Kidney capillary endothelial cell (primary cell): ENCODE measurements around the gene HMG20B.
"Not testable (repeated sequence)": the region's sequence is repeated elsewhere in the genome, so short reads cannot be mapped to it uniquely, and the experiment has no call there.

Experiments used
- DNase-seq: peaks from one replicate; pipeline ENCODE4 v3.0.0-alpha.2; 2018; ENCODE audit warnings: low spot score

Gene HMG20B

DNA sequence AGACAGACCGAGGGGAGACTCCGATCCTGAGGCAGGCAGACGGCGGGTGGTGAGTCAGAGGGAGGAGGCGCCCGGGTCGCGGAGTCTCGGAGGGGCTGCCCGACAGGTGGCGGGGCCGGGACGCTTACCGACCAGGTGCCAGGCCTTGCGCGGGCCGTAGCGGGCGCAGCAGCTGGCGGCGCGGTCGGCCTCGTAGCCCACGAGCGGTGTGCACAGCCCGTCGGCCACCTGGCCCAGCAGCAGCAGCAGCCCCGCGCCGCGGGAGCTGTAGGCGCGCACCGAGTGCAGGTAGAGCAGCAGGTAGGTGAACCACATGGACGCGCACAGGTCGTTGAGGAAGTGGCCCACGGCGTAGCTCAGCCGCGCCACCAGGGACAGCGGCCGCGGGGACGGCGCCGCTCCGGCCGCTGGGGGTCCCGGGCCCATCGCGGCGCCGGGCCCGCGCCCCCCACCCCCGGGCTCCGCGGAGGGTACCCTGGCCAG lies 15.7 kb upstream of the HMG20B start:
- DNase-seq, result no peak

DNA sequence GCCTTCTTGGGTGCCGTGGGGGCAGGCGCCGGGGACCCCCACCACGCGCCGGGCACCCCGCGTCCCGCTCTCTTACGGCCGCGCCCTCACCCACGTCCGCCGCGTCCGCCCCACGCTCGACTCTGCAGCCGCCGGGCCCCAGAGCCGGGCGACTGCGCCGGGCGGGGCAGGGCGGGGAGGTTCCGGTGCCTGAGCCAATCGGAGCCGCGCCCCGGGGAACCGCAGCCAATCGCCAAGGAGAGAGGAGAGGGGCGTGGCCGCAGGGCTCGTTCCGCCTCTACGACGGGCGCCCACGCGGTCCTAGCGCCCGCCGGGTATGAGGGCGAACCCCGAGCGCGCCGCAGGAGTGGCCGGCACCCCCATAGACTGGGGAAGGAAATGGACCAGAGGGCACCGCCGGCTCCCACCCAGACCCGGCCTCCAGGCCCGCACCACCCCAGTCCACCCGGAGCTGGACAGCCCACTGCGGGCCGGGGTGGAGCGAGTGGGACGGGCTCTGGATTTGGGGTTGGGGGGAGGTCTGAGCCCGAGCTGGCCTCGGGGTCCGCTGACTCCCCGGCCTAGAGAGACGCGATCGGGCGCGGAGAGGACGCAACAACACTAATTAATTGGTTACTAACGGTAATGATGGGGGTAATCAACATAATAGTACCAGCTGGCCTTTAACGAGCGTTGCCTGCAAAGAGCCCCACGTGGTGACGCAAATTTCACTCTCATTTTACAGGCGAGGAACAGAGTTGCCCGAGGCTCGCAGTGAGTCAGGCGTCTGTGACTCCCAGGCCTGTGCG lies 15.1 kb upstream of the HMG20B start, which contains the start of gene MFSD12:
Gene MFSD12 (minus strand): TSS at position 126 of the 788 bp plus-strand sequence. CDS start 183 bp downstream, outside the sequence.
- DNase-seq, result peak; percentile 86

DNA sequence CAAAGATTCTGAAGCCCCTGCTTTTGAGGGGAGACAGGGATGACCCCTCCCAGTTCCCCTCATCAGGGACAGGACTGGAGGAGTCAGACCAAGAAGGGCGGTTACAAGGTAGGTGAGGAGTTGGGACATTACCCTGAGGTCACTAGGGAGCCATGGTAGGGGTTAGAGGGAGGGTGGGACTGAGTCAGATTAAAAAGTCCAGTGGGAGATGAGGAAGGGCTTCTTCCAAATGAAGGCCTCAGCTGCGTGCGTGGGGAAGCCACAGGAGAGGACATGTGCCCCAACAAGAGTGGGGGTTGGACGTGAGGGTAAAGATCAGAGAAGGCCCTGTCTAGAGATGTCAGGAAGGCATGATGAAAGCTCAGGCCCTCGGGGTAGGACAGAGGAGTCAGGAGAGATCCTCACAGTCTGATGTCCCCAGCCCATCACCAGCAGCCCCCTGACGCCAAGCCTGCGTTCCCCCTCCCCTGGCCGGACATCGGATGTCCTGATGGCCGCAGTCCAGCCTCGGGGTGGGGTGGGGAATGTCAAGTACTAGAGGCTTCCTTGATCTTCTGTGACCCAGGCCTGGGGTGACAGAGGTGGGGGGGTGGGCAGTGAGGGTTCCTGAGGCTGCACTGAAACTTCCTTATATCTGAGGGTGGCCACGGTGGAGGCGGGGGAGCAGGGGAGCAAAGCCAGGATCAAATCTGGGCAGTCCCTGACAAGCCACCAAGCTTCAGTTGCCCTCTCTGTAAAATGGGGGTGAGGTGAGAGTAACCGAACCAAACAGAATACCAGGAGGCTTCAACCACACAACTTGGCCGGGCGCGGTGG lies 8.8 kb upstream of the HMG20B start:
- DNase-seq, result no peak

DNA sequence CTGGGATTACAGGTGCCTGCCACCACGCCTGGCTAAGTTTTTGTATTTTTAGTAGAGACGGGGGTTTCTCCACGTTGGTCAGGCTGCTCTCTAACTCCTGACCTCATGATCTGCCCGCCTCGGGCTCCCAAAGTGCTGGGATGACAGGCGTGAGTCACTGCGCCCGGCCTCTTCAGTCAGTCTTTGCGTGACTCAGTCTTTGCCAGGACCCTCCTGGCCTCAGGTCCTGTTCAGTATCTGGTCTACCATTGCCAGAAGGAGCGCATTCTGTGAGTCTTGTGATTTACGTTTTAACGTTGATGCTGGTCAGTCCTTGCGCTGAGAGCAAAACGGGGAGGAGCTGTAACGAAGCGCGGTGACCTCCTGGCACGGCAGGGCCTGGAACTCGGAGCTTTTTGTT lies 7.6 kb upstream of the HMG20B start:
- DNase-seq, result no peak

DNA sequence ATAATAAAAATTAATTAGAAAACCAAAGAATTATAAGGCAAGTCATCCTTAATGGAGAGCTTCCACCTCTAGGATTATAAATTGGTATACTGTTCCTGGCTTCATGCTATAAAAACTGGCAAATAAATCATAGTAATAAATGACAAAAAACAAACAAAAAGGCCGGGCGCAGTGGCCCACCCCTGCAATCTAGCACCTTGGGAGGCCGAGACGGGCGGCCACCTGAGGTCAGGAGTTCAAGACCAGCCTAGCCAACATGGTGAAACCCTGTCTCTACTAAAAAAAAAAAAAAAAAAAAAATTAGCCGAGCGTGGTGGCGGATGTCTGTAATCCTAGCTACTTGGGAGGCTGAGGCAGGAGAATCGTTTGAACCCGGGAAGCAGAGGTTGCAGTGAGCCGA lies 2.7 kb upstream of the HMG20B start:
- not testable (repeated sequence) for DNase-seq

DNA sequence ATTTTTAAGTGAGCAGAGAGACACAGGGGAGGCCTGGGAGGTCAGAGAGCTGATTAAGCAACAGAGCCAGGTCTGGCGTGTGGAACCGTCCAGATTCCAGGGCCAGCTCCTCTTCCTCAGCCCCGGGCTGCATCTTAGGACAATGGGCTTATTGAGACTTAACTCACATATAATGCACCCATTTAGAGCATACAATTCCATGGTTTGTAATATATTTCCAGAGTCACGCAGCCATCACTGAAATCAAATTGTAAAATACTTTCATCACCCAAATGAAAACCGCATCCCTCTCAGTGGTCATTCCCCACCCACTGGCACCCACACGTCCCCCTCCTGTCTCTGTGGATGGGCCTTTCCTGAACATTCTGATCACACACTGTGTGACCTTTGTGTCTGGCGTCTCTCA lies 2.1 kb upstream of the HMG20B start:
- no peak for DNase-seq

DNA sequence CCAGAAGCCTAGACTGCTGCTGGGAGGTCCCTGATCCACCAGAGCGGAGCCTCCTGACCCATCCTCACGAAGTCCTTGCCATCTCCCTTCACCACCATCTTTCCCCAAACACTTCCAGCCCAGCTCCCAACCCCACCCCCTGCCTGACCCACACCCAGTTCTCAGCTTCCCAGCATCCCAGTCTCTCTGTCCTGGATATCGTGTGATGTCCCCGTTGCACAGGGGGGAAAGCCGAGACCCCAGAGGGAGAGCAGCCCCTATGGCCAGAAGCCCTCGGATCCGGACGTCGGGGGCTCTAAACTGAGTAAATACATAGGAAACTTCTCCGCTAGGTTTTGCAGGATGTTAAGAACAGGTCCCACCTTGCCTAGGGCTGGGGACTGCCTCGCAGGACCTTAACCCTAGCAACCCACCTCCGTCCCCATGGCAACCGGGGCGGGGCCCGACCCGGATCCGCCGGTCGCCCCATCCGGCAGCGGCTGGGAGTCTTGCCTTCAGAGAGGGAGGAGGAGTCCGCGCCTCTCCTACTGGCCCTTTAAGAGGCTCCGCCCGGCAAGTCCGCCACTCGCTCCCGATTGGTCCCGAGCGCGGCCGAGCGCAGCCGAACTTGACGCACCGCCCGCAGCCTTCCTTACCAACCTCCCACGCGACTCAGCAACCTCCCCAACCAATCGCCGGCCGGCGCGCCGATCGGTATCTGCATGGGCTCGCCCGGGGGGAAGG lies 451 bp upstream of the HMG20B start:
- DNase-seq, result peak; percentile 99

DNA sequence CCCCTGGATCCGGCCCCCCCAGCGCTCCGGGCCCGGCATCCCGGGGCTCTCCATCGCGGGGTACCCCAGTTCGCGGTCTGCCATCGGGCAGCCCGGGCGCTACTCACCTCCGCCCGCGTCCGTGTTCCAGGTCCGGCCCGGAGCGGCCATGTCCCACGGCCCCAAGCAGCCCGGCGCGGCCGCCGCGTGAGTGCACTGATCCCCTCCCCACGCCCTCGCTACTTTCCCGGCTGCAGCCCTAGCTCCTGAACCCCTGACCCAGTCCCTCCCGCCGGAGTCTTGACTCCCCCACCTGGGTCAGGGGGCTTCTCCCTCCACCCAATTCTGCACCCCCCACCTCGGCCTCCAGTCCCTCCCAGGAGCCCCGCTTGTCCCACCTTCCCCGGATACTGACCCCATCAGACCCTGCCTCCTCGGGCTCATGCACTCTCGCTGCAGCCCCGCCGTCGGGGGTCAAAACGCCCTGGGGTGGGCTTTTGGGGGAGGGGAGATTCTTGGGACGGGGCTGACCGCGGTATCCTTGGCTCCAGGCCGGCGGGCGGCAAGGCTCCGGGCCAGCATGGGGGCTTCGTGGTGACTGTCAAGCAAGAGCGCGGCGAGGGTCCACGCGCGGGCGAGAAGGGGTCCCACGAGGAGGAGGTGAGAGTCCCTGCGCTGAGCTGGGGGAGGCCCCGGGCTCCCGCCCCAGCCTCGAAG lies 566 bp downstream of the HMG20B start:
- no peak for DNase-seq

DNA sequence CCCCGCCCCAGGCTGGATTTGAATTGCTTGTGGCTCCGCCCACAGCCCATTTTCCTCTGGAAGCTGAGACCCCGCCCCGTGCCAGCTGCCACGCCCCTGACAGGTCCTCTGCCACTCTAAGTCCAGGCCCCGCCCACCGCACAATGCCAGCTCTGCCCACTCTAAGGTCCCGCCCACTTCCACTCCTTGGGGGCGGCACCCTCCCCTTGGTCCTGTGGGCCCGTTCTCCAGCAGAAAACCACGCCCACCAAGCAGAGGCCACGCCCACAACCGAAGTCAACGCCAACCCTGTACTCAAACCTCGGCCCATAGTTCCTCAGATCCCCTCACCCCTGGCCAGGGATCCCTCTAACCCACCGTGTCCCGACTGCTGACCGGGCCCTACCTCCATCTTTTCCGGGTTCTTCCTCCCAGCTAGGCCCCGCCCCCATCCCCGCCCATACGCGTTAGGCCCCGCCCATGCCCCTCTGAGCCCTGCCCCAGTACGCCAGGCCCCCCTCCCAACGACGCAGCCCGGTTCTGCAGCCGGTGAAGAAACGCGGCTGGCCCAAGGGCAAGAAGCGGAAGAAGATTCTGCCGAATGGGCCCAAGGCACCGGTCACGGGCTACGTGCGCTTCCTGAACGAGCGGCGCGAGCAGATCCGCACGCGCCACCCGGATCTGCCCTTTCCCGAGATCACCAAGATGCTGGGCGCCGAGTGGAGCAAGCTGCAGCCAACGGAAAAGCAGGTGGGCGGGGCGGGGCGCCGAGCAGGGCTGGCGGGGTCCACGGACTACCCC lies 1.3 kb downstream of the HMG20B start:
- DNase-seq, result peak; percentile 99

DNA sequence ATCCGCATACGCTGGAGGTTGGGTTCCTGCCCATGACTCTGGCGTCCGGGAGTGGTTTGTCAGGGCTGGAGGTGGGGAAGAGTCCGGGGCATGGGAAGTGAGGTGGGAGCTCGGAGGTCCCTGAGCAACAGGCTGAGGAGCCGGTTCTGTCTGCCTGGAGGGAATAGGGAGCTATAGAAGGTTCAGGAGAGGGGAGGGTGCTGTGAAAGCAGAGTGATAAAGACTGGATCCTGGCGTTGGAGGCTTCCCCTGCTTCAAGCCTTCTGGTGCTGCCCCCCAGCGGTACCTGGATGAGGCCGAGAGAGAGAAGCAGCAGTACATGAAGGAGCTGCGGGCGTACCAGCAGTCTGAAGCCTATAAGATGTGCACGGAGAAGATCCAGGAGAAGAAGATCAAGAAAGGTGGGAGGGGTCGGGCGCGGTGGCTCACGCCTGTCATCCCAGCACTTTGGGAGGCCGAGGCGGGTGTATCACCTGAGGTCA lies 2.6 kb downstream of the HMG20B start:
- no peak for DNase-seq

DNA sequence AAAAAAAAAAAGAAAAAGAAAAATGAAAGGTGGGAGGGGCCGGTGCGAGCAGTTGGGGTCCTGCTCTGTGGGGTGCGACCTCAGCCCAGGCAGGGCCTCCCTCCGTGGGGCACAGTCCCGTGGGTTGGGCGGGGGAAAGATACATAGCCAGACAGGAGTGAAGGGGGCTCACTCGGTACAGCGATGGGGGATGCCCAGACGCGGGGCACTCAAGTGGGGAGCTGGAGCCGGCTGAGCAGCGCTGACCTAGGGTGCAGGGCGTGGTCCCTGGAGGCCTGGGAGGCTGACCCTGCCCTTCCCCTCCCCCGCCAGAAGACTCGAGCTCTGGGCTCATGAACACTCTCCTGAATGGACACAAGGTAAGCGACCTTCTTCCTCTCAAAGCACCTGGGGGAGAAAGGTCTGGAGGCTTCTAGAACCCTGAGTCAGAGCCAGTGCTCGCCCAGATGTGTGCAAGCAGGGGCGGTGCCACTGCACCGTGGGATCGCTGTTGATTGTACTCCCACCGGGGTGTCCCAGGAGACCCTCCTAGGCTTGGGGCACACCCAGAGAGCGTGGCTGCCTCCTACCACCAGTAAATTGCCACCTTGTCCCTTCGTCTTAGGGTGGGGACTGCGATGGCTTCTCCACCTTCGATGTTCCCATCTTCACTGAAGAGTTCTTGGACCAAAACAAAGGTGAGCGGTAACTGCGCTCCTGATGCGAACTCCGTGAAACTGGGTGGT lies 3.4 kb downstream of the HMG20B start:
- no peak for DNase-seq

DNA sequence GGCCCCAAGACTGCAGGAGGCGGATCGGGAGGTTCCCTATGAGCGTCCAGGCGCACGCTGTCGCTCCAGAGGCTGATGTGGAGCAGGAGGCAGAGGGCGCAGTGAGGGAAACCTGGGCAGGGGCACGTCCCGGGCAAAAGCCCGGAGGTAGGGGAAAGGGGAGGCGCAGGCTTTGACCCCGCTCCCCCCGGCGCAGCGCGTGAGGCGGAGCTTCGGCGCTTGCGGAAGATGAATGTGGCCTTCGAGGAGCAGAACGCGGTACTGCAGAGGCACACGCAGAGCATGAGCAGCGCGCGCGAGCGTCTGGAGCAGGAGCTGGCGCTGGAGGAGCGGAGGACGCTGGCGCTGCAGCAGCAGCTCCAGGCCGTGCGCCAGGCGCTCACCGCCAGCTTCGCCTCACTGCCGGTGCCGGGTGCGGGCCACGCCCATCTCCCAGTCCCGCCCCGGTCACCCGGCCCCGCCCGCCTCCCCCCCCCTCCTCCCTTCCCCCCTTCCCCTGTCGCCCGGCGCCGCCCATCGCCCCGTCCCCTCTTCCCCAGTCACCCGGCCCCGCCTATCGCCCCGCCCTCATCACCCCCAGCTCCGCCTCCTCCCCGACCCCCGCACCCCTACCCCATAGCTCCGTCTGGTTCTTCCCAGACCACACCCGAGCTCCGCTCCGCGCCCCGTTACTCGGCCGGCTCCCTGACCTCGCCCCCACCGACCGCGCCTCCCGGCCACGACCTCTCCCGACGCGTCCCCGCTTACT lies 4.1 kb downstream of the HMG20B start:
- no peak for DNase-seq

DNA sequence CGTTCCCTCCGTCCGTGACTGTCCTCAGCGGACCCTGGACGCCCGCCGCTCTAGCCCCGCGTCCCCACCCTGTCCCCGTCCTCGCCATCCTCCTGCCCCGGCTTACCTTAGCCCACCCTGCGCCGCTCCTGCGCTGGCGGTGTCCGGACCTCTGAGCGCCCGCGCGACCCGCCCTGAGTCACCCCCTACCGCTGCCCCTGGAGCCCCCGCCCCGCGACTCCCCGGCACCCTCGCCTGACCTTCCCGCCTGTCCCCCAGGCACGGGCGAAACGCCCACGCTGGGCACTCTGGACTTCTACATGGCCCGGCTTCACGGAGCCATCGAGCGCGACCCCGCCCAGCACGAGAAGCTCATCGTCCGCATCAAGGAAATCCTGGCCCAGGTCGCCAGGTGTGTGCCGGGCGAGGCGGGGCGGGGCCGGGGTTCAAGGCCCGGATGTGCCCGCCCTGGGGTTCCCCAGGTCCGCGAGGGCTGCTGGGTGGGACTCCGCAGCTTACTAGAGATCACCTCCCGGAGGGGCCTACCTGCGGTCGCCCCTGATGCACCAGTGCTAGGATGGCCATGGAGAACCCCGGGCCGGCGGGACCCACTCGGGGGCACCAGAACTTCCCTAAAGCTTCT lies 5.1 kb downstream of the HMG20B start:
- DNase-seq, result no peak

DNA sequence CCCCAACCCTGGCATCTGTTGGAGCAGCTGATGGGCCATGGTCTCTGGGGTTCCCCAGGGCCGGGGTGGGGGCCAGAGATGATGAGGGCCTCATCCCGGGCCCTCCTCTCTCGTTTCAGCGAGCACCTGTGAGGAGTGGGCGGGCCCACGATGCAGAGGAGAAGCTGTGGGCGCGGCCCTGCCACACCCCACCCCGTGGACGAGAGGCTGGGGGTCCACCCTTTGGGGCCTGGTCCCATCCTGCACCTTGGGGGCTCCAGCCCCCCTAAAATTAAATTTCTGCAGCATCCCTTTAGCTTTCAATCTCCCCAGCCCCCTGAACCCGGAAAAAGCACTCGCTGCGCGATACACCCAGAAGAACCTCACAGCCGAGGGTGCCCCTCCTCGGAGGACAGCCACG lies 5.6 kb downstream of the HMG20B start:
- DNase-seq, result no peak

DNA sequence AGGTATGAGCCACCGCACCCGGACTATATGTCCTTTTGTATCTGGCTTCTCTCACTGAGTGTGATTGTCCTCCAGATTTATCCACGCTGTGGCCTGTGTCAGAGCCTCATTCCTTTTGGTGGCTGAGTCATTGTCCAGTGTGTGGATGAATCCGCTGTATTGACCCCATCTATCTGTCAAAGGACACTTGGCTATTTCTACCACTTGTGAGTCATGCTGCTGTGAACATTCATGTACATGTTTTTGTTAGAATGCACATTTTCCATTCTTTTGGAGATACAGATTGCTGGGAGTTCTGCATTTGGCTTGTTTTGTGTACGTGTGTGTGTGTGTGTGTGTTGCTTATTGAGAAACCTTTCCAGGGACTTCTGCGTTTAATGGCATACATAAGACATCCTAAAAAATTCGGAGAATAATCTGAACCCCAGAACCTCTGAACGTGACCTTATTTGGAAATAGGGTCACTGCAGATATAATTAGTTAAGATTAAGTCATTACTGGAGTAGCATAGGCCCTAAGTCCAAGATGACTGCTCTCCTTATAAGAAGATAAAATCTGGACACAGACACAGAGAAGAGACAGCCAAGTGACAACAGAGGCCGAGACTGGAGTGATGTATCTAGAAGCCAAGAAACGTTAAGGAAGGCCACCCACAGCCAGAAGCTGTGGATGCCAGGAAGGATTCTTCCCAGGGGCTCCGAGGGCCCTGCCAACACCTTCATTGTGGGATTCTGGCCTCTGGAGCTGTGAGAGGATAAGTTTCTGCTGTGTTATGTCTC lies 7.6 kb downstream of the HMG20B start:
- DNase-seq, result peak; percentile 89

DNA sequence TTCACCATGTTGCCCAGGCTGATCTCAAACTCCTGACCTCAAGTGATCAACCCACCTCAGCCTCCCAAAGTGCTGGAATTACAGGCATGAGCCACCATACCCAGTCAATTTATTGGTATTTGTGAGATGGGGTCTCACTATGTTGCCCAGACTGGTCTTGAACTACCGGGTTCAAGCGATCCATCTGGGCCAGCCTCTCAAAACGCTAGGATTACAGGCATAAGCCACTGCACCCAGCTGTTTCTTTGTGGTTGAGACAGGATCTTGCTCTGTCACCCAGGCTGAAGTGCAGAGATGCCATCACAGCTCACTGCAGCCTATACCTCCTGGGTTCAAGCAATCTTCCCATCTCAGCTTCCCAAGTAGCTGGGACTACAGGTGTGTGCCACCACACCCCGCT lies 9.0 kb downstream of the HMG20B start:
- not testable (repeated sequence) for DNase-seq

DNA sequence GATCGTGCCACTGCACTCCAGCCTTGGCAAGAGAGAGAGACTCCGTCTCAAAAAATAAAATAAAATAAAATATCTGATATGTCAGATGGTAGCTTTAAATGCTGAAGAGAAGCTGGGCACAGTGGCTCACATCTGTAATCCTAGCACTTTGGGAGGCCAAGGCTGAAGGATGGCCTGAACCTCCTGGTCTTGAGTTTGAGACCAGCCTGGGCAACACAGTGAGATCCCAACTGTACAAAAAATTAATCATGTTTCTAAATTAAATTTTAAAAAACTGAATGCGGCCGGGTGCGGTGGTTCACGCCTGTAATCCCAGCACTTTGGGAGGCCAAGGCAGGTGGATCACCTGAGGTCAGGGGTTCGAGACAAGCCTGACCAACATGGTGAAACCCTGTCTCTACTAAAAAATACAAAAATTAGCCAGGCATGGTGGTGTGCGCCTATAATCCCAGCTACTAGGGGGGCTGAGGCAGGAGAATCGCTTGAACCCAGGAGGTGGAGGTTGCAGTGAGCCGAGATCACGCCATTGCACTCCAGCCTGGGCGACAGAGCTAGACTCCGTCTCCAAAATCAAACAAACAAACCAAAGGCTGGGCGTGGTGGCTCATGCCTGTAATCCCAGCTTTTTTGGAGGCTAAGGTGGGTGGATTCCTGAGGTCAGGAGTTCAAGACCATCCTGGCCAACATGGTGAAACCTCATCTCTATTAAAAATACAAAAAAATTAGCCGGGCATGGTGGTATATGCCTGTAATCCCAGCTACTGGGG lies 11.5 kb downstream of the HMG20B start:
- not testable (repeated sequence) for DNase-seq
